Adrenal gland (tissue), 5 donors: ENCODE data around the gene SSX2IP.

Source experiments
- POLR2A ChIP-seq, 2 donors: fragments of 450-650 bp; IDR thresholded peaks; one replicate each; pipeline ENCODE4 v1.6.1; 2017; ENCODE audit warnings: antibody characterized with exemption in 2 of 2, mild to moderate bottlenecking in 2 of 2, moderate library complexity in 1 of 2
- TF ChIP-seq, protein P1 (sequence below), 6 experiments: fragments of 450-650 bp in 4 of 6; fragments of 200-600 bp in 2 of 6; sonication (generic) in 1 of 6; IDR thresholded peaks; 1 replicate in 5 of 6; 2 replicates in 1 of 6; pipeline versions ENCODE4 v1.5.1 to v1.8.0; 2016 to 2021; ENCODE audit warnings: antibody characterized with exemption in 6 of 6, mild to moderate bottlenecking in 2 of 6, moderate library complexity in 1 of 6
- donor health status: DM: no; HTN: no; CAD: no.

DNA sequence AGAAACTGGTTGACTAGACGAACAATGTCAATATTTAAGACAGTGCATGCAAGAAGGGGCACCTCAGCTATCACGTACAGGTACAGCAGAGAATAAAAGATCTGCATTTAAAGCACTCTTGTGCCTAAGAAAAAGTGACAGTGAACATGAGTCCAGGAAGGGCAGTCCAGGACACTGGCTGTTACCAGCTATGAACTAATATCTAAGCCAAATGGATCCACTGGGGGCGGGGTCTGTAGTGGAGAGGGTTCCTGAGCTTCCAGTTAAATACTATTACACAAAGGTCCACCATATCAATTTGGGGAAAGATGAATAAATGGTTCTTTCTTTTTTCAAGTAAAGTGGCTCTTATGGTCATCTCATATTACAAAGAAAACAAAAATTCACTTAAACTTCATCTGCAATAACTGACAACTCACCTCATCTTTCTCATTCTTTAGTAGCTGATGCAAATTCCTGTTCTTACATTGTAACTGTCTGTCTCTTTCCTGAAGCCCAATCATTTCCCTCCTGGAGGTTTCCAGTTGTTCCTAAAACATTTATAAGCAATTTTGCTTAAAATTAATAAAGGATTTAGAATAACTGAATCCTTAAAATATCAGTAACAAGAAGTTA is 24.5 kb downstream of the SSX2IP start:
- TF ChIP-seq, protein P1, sequence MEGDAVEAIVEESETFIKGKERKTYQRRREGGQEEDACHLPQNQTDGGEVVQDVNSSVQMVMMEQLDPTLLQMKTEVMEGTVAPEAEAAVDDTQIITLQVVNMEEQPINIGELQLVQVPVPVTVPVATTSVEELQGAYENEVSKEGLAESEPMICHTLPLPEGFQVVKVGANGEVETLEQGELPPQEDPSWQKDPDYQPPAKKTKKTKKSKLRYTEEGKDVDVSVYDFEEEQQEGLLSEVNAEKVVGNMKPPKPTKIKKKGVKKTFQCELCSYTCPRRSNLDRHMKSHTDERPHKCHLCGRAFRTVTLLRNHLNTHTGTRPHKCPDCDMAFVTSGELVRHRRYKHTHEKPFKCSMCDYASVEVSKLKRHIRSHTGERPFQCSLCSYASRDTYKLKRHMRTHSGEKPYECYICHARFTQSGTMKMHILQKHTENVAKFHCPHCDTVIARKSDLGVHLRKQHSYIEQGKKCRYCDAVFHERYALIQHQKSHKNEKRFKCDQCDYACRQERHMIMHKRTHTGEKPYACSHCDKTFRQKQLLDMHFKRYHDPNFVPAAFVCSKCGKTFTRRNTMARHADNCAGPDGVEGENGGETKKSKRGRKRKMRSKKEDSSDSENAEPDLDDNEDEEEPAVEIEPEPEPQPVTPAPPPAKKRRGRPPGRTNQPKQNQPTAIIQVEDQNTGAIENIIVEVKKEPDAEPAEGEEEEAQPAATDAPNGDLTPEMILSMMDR (IDR thresholded peaks at IDR 0.05), result no peak
- no peak for TF ChIP-seq POLR2A (IDR thresholded peaks at IDR 0.05)
